H1 (cell line): ENCODE results near the gene CHD9NB. TPM values are rescaled to one million over a fixed set of nuclear protein-coding genes. Genes with fewer than 3 reads are reported as not detected.

Experiments used
- CTCF ChIA-PET: fragments of 300-600 bp; sonication (Branson Sonifier 250); formaldehyde crosslinking; loops from one replicate; lab custom pipeline; 2021; ENCODE audit not compliant: partially characterized antibody; lab: Charles Lee
- POLR2A ChIA-PET: fragments of 300-600 bp; sonication (Branson Sonifier 250); formaldehyde crosslinking; loops from one replicate; lab custom pipeline; 2021; ENCODE audit warnings: inconsistent platforms; ENCODE audit not compliant: partially characterized antibody; lab: Charles Lee
- DNase-seq, 2 experiments: peaks; one replicate each; pipeline versions ENCODE4 v3.0.0 to v3.0.0-alpha.2; 2010 to 2022; ENCODE audit warnings: low spot score in 2 of 2, low read depth in 1 of 2, mixed read lengths in 1 of 2
- FAIRE-seq: peaks from 2 replicates; lab custom pipeline; 2011; peaks lifted over from hg19 to GRCh38; lab: Jason Lieb, UNC
- H2AFZ ChIP-seq: 2 replicates; pipeline ENCODE4 v1.8.1; 2012; ENCODE audit warnings: low read length, inconsistent platforms
- H2AK5ac ChIP-seq: 2 replicates; pipeline ENCODE4 v1.6.1; 2013; ENCODE audit warnings: low read depth, low read length
- H2BK120ac ChIP-seq: replicated peaks from 2 replicates; pipeline ENCODE3; 2013; ENCODE audit warnings: low read depth, low read length, inconsistent platforms
- H2BK12ac ChIP-seq: 2 replicates; pipeline ENCODE4 v1.6.1; 2013; ENCODE audit warnings: low read depth, low read length
- H2BK15ac ChIP-seq: 2 replicates; pipeline ENCODE4 v1.6.1; 2013; ENCODE audit warnings: low read length
- H2BK20ac ChIP-seq: 2 replicates; pipeline ENCODE4 v1.6.1; 2013; ENCODE audit warnings: low read length
- H2BK5ac ChIP-seq: 2 replicates; pipeline ENCODE4 v1.6.1; 2013; ENCODE audit warnings: low read depth, low read length
- H3K14ac ChIP-seq: 2 replicates; pipeline ENCODE4 v1.6.1; 2013; ENCODE audit warnings: inconsistent platforms; ENCODE audit not compliant: insufficient read length
- H3K18ac ChIP-seq: 2 replicates; pipeline ENCODE4 v1.6.1; 2013; ENCODE audit warnings: low read length; ENCODE audit errors: extremely low read depth
- H3K23ac ChIP-seq: 2 replicates; pipeline ENCODE4 v1.6.1; 2013; ENCODE audit warnings: inconsistent platforms; ENCODE audit not compliant: insufficient read length
- H3K23me2 ChIP-seq: 2 replicates; pipeline ENCODE4 v1.6.1; 2013; ENCODE audit warnings: low read depth, low read length
- H3K27ac ChIP-seq: 2 replicates; pipeline ENCODE4 v1.6.1; 2011; ENCODE audit warnings: low read depth, low read length, inconsistent platforms
- H3K27me3 ChIP-seq, 4 experiments: replicated peaks in 1 of 4; 1 replicate in 1 of 4; 2 replicates in 3 of 4; pipeline versions ENCODE4 v1.6.1 to v1.8.1; 2011 to 2013; ENCODE audit warnings: low read length in 3 of 4, mild to moderate bottlenecking in 3 of 4, inconsistent platforms in 2 of 4, mixed read lengths in 2 of 4, moderate library complexity in 1 of 4; ENCODE audit not compliant: control insufficient read depth in 3 of 4, insufficient read depth in 3 of 4; ENCODE audit errors: extremely low read depth in 1 of 4
- H3K36me3 ChIP-seq, 4 experiments: 2 replicates each; pipeline versions ENCODE4 v1.6.1 to v1.8.1; 2011 to 2013; ENCODE audit warnings: mild to moderate bottlenecking in 4 of 4, low read length in 3 of 4, moderate library complexity in 2 of 4, control low read depth in 1 of 4, inconsistent platforms in 1 of 4; ENCODE audit not compliant: insufficient read depth in 4 of 4, control insufficient read depth in 2 of 4
- H3K4ac ChIP-seq: replicated peaks from 2 replicates; pipeline ENCODE3; 2013; ENCODE audit warnings: low read length, low read depth, mixed read lengths, inconsistent platforms; ENCODE audit not compliant: insufficient read length
- H3K4me1 ChIP-seq, 4 experiments: replicated peaks in 1 of 4; 1 replicate in 1 of 4; 2 replicates in 3 of 4; pipeline versions ENCODE4 v1.6.1 to v1.8.1; 2011 to 2013; ENCODE audit warnings: low read length in 3 of 4, inconsistent platforms in 2 of 4, mixed read lengths in 1 of 4; ENCODE audit not compliant: insufficient read depth in 4 of 4, control insufficient read depth in 3 of 4
- H3K4me2 ChIP-seq, 2 experiments: 2 replicates each; pipeline versions ENCODE4 v1.6.1 to v1.8.1; 2011 to 2013; ENCODE audit warnings: low read depth in 2 of 2, low read length in 2 of 2, control low read depth in 1 of 2, inconsistent platforms in 1 of 2, mild to moderate bottlenecking in 1 of 2; ENCODE audit not compliant: insufficient read depth in 1 of 2
- H3K4me3 ChIP-seq, 4 experiments: fragments of 200-600, 300-600 bp in 1 of 4; sonication (generic), shearing (Covaris generic), sonication (Bioruptor Twin) in 1 of 4; 2 replicates each; pipeline versions ENCODE4 v1.5.1 to v1.8.1; 2011 to 2016; ENCODE audit warnings: low read length in 4 of 4, low read depth in 3 of 4, control low read depth in 2 of 4, inconsistent platforms in 2 of 4, mild to moderate bottlenecking in 2 of 4, mixed read lengths in 1 of 4, moderate library complexity in 1 of 4; ENCODE audit not compliant: insufficient read depth in 2 of 4; ENCODE audit errors: extremely low read depth in 1 of 4
- H3K56ac ChIP-seq: replicated peaks from 2 replicates; pipeline ENCODE3; 2013; ENCODE audit warnings: low read depth, mild to moderate bottlenecking, mixed read lengths, low read length, inconsistent platforms; ENCODE audit not compliant: insufficient read length
- H3K79me1 ChIP-seq: 2 replicates; pipeline ENCODE4 v1.6.1; 2013; ENCODE audit warnings: low read depth, low read length, control low read depth
- H3K79me2 ChIP-seq, 2 experiments: 2 replicates each; pipeline versions ENCODE4 v1.6.1 to v1.8.1; 2012 to 2013; ENCODE audit warnings: low read length in 2 of 2, mild to moderate bottlenecking in 2 of 2, inconsistent platforms in 1 of 2; ENCODE audit not compliant: insufficient read depth in 2 of 2, control insufficient read depth in 1 of 2
- H3K9ac ChIP-seq, 4 experiments: replicated peaks in 1 of 4; 1 replicate in 1 of 4; 2 replicates in 3 of 4; pipeline versions ENCODE4 v1.6.1 to v1.8.1; 2011 to 2013; ENCODE audit warnings: low read depth in 3 of 4, low read length in 3 of 4, control low read depth in 2 of 4, mild to moderate bottlenecking in 2 of 4, moderate library complexity in 2 of 4, inconsistent platforms in 1 of 4; ENCODE audit errors: extremely low read depth in 1 of 4
- H3K9me3 ChIP-seq, 2 experiments: 2 replicates each; pipeline versions ENCODE4 v1.6.1 to v1.8.1; 2012 to 2013; ENCODE audit warnings: mild to moderate bottlenecking in 2 of 2, moderate library complexity in 2 of 2, control low read depth in 1 of 2, inconsistent platforms in 1 of 2, low read depth in 1 of 2, low read length in 1 of 2, mixed read lengths in 1 of 2; ENCODE audit not compliant: insufficient read depth in 2 of 2
- H4K20me1 ChIP-seq, 2 experiments: replicated peaks in 1 of 2; 2 replicates each; pipeline versions ENCODE3 to v1.8.1; 2011 to 2013; ENCODE audit warnings: inconsistent platforms in 2 of 2, low read length in 2 of 2, mild to moderate bottlenecking in 1 of 2; ENCODE audit not compliant: insufficient read depth in 2 of 2, control insufficient read depth in 1 of 2
- H4K5ac ChIP-seq: 2 replicates; pipeline ENCODE4 v1.6.1; 2013; ENCODE audit warnings: low read length, low read depth, mixed read lengths, inconsistent platforms; ENCODE audit not compliant: insufficient read length
- H4K8ac ChIP-seq: 2 replicates; pipeline ENCODE4 v1.8.0; 2013; ENCODE audit warnings: mild to moderate bottlenecking, moderate library complexity, low read length, inconsistent platforms; ENCODE audit not compliant: insufficient read depth; ENCODE audit errors: extremely low read depth
- H4K91ac ChIP-seq: replicated peaks from 2 replicates; pipeline ENCODE3; 2013; ENCODE audit warnings: low read length, mixed read lengths, inconsistent platforms; ENCODE audit not compliant: insufficient read length
- ATF2 ChIP-seq: IDR thresholded peaks from 2 replicates; pipeline ENCODE4 v1.6.1; 2012; ENCODE audit warnings: low read length, inconsistent platforms
- CEBPB ChIP-seq: IDR thresholded peaks from 2 replicates; pipeline ENCODE4 v1.6.1; 2012; ENCODE audit warnings: low read depth, low read length
- WGBS, 2 experiments: shearing (Covaris generic) in 1 of 2; methylation state at CpG; one replicate each; pipeline versions ENCODE4 v1.1.6 to v1.1.7; 2013 to 2015; ENCODE audit warnings: low lambda C conversion rate in 2 of 2, mixed read lengths in 2 of 2, inconsistent platforms in 1 of 2, low coverage in 1 of 2, missing lambda C conversion rate in 1 of 2; ENCODE audit not compliant: insufficient replicate concordance in 2 of 2, insufficient coverage in 1 of 2, insufficient read length in 1 of 2; ENCODE audit errors: extremely low coverage in 1 of 2, missing lambda C conversion rate in 1 of 2; 5-methylcytosine and 5-hydroxymethylcytosine counted together
- polyA plus RNA-seq, 7 experiments: library from polyadenylated mRNA; depleted of rRNA in 3 of 7; stranded (reverse) in 5 of 7; unstranded in 2 of 7; fragments of >200 nt in 5 of 7; fragments of 200-250 nt in 2 of 7; gene quantifications; 1 replicate in 5 of 7; 2 replicates in 1 of 7; 4 replicates in 1 of 7; pipeline versions ENCODE4 v1.2.1 to v1.2.3, GENCODE V29; 2011 to 2013; ENCODE audit warnings: missing spikeins in 2 of 7, mixed read lengths in 2 of 7
- total RNA-seq: library from RNA; stranded (reverse); fragmentation: NEBNext Ultra II Directional; extraction: Animal tissue kit (Norgen Biotek cat#: 25700); gene quantifications from 2 replicates; pipeline ENCODE4 v1.2.1, GENCODE V29; 2021

CHD9NB gene
- total and polyA plus RNA-seq, 2 of the 8 experiments (the other 6 are each of a cell fraction or from before 2014, with no cell fraction given) = 4.5 to 5.9 TPM

- H3K79me2 ChIP-seq = peaks cover 0 to 17% of the 10 kb centered on the region in 2 experiments; a peak in 1 of 4 replicates
- no peaks in the 10 kb centered on the region for H3K23me2 ChIP-seq
- H2BK12ac ChIP-seq = no peak overlapping the region
- H3K27ac ChIP-seq = no peak overlapping the region
- FAIRE-seq = no peak
- TF ChIP-seq CEBPB (no peak), ATF2 (0 out of 2 replicates have a peak, but pooled peaks have one; percentile 5)
- TF ChIP-seq, all 59 proteins: peak for 1
- Histone ChIP-seq H3K4me1 (peaks cover 24 to 42% (median 29%) of the 10 kb centered on the region in 4 experiments), H3K36me3 (no peaks in the 10 kb centered on the region), H4K91ac (no peak overlapping the region), H2BK5ac (no peak overlapping the region; the same call in 1 of the 2 replicates), H3K23ac (no peak overlapping the region), H3K9me3 (no peaks in the 10 kb centered on the region), H2BK15ac (no peak overlapping the region), H2BK120ac (peak overlapping the region; percentile 29), H4K20me1 (no peaks in the 10 kb centered on the region), H3K4ac (no peak overlapping the region), H2BK20ac (peak overlapping the region; percentile 49), H3K18ac (peak overlapping the region; percentile 35; the same call in 1 of the 2 replicates), H2AK5ac (no peak overlapping the region), H3K27me3 (no peaks in the 10 kb centered on the region; a peak in 1 of 7 replicates), H3K4me3 (peak overlapping the region in 1 of 4 experiments; percentile 35; a peak in 3 of 8 replicates), H3K79me1 (no peaks in the 10 kb centered on the region; the same call in 1 of the 2 replicates), H4K5ac (no peak overlapping the region), H3K9ac (no peak overlapping the region), H3K14ac (no peak overlapping the region), H3K56ac (no peak overlapping the region), H2AFZ (no peak overlapping the region), H3K4me2 (peak overlapping the region; percentile 54 to 75), H4K8ac (no peak overlapping the region)
- ChIA-PET POLR2A (interaction anchor here (0.7 to 3.0 kb wide), 7 partner anchors 8 to 38 kb away, joined by 3 to 15 read pairs (median 3); no protein-coding TSS in a partner anchor), CTCF (interaction anchor here (0.7 to 3.4 kb wide), 5 partner anchors 8 to 37 kb away, joined by 3 to 9 read pairs (median 3); partner anchors contain the start of gene CHD9)
- DNase-seq = no peak
- 38% methylated on average over 2 of the region's 2 CpGs; no CpG with 5 or more reads in 1 of the 2 experiments for WGBS, 2 experiments
These were observed 39.6 kb upstream of the CHD9NB start for GRCh38 chr16:53092284-53092683.
